H1 (cell line): ENCODE results near the gene IFNL3. TPM values are rescaled to one million over a fixed set of nuclear protein-coding genes. Genes with fewer than 3 reads are reported as not detected.

ENCODE experiments used
- BRCA1 ChIP-seq: IDR thresholded peaks from 2 replicates; pipeline ENCODE4 v1.6.1; 2012; ENCODE audit warnings: low read depth, low read length, improper control_type of control experiment
- CREB1 ChIP-seq: IDR thresholded peaks from 2 replicates; pipeline ENCODE4 v1.6.1; 2012; ENCODE audit warnings: inconsistent platforms
- KDM4A ChIP-seq: IDR thresholded peaks from one replicate; pipeline ENCODE4 v1.7.1; 2012; ENCODE audit warnings: low read depth, mild to moderate bottlenecking, moderate library complexity, low read length, inconsistent platforms; ENCODE audit not compliant: severe bottlenecking
- TCF12 ChIP-seq: IDR thresholded peaks from 2 replicates; pipeline ENCODE4 v1.6.1; 2011; ENCODE audit warnings: low read depth, mild to moderate bottlenecking, low read length
- polyA plus RNA-seq, 7 experiments: library from polyadenylated mRNA; depleted of rRNA in 3 of 7; stranded (reverse) in 5 of 7; unstranded in 2 of 7; fragments of >200 nt in 5 of 7; fragments of 200-250 nt in 2 of 7; gene quantifications; 1 replicate in 5 of 7; 2 replicates in 1 of 7; 4 replicates in 1 of 7; pipeline versions ENCODE4 v1.2.1 to v1.2.3, GENCODE V29; 2011 to 2013; ENCODE audit warnings: missing spikeins in 2 of 7, mixed read lengths in 2 of 7
- total RNA-seq: library from RNA; stranded (reverse); fragmentation: NEBNext Ultra II Directional; extraction: Animal tissue kit (Norgen Biotek cat#: 25700); gene quantifications from 2 replicates; pipeline ENCODE4 v1.2.1, GENCODE V29; 2021
- TF ChIP-seq, protein P1 (sequence below), 3 experiments: IDR thresholded peaks; 1 replicate in 2 of 3; 2 replicates in 1 of 3; pipeline versions ENCODE4 v1.5.1 to v1.6.1; 2011; ENCODE audit warnings: low read length in 3 of 3, mild to moderate bottlenecking in 3 of 3, inconsistent platforms in 2 of 3, low read depth in 1 of 3, moderate library complexity in 1 of 3; ENCODE audit not compliant: insufficient read depth in 1 of 3; ENCODE audit errors: control extremely low read depth in 1 of 3

IFNL3 gene
- total and polyA plus RNA-seq, 2 of the 8 experiments (the other 6 are each of a cell fraction or from before 2014, with no cell fraction given) = 0.11 TPM; not detected in 1

DNA sequence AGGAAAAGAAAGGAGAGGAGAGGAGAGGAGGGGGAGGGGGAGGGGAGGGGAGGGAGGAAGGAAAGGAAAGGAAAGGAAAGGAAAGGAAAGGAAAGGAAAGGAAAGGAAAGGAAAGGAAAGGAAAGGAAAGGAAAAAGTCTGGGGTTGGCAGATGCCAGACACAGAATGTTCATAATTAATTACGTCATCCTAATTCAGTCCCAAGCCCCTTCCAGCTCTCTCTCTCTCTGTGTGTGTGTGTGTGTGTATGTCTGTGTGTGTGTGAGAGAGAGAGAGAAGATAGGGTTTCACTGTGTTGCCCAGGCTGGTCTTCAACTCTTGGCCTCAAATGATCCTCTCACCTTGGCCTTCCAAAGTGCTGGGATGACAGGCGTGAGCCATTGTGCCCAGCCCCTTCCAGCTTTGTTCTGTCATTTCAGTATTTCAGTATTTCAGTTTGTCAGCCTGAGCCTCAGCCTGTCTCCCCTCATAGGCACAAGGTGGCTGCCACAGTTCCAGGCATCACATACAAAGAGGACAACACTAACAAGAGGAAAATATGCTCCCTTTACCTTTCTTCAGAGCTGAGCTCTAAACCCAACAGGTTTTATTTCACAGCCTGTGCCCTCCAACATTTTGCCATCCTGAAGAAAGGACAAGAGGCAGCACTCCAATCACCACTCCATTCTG, 14.6 kb downstream of the IFNL3 start (continued):
- TF ChIP-seq KDM4A (no peak), CREB1 (no peak), TCF12 (no peak), BRCA1 (no peak)
- TF ChIP-seq, protein P1, sequence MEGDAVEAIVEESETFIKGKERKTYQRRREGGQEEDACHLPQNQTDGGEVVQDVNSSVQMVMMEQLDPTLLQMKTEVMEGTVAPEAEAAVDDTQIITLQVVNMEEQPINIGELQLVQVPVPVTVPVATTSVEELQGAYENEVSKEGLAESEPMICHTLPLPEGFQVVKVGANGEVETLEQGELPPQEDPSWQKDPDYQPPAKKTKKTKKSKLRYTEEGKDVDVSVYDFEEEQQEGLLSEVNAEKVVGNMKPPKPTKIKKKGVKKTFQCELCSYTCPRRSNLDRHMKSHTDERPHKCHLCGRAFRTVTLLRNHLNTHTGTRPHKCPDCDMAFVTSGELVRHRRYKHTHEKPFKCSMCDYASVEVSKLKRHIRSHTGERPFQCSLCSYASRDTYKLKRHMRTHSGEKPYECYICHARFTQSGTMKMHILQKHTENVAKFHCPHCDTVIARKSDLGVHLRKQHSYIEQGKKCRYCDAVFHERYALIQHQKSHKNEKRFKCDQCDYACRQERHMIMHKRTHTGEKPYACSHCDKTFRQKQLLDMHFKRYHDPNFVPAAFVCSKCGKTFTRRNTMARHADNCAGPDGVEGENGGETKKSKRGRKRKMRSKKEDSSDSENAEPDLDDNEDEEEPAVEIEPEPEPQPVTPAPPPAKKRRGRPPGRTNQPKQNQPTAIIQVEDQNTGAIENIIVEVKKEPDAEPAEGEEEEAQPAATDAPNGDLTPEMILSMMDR (IDR thresholded peaks at IDR 0.05; ENCODE audit: control extremely low read depth in 1 of 3, insufficient read depth in 1 of 3, low read depth in 1 of 3, low read length in 3 of 3) = no peak
- TF ChIP-seq, all 59 proteins: peak for 0
